HepG2 (cell line): ENCODE results near the gene DARS2. TPM values are rescaled to one million over a fixed set of nuclear protein-coding genes. Genes with fewer than 3 reads are reported as not detected.

Experiments used
- ARID2 ChIP-seq: sonication (generic); formaldehyde crosslinking; IDR thresholded peaks from 2 replicates; pipeline ENCODE4 v1.8.1; 2022; ENCODE audit warnings: mild to moderate bottlenecking, missing genetic modification reagents, borderline replicate concordance
- ATAD3A ChIP-seq: sonication (generic); formaldehyde crosslinking; IDR thresholded peaks from 2 replicates; pipeline ENCODE4 v1.4.0; 2020; ENCODE audit warnings: missing genetic modification reagents
- CBX1 ChIP-seq: IDR thresholded peaks from one replicate; pipeline ENCODE4 v1.6.1; 2016; ENCODE audit warnings: antibody characterized with exemption, low read depth
- CREM ChIP-seq, 2 experiments: sonication (generic) in 1 of 2; formaldehyde crosslinking in 1 of 2; IDR thresholded peaks; 2 replicates each; pipeline versions ENCODE4 v1.4.0 to v1.6.1; 2016 to 2020; ENCODE audit warnings: antibody characterized with exemption in 1 of 2, mild to moderate bottlenecking in 1 of 2, missing genetic modification reagents in 1 of 2
- LCORL ChIP-seq, 2 experiments: fragments of 450-650 bp in 1 of 2; sonication (generic) in 1 of 2; formaldehyde crosslinking in 1 of 2; IDR thresholded peaks; 2 replicates each; pipeline versions ENCODE4 v1.5.0 to v1.6.1; 2017 to 2020; ENCODE audit warnings: antibody characterized with exemption in 1 of 2, missing genetic modification reagents in 1 of 2
- RARG ChIP-seq: sonication (generic); formaldehyde crosslinking; IDR thresholded peaks from 2 replicates; pipeline ENCODE4 v1.4.0; 2020; ENCODE audit warnings: low read depth, mild to moderate bottlenecking, missing genetic modification reagents
- RBM39 ChIP-seq: fragments of 200-400 bp; formaldehyde crosslinking; IDR thresholded peaks from one replicate; pipeline ENCODE4 v1.6.1; 2018; ENCODE audit warnings: antibody characterized with exemption, mild to moderate bottlenecking, low read depth, low read length; ENCODE audit not compliant: poor library complexity, severe bottlenecking
- SP140L ChIP-seq: sonication (generic); formaldehyde crosslinking; IDR thresholded peaks from 2 replicates; pipeline ENCODE4 v1.4.0; 2020; ENCODE audit warnings: missing genetic modification reagents, borderline replicate concordance
- ZNF296 ChIP-seq: sonication (generic); formaldehyde crosslinking; conservative IDR thresholded peaks from 2 replicates; pipeline ENCODE4 v1.5.0; 2020; ENCODE audit warnings: mild to moderate bottlenecking, missing genetic modification reagents
- ZNF44 ChIP-seq: sonication (generic); formaldehyde crosslinking; IDR thresholded peaks from 2 replicates; pipeline ENCODE4 v1.5.1; 2020; ENCODE audit warnings: mild to moderate bottlenecking, missing genetic modification reagents
- polyA plus RNA-seq, 8 experiments: library from polyadenylated mRNA; depleted of rRNA in 3 of 8; stranded (reverse) in 7 of 8; unstranded in 1 of 8; fragments of >200 nt; fragmentation: Illumina TruSeq in 4 of 8; extraction: Trizol in 4 of 8; gene quantifications; 2 replicates each; pipeline versions ENCODE4 v1.2.1 to v1.2.3, GENCODE V29; 2011 to 2016; ENCODE audit warnings: low read depth in 4 of 8, missing spikeins in 1 of 8, mixed read lengths in 1 of 8; ENCODE audit not compliant: insufficient read depth in 1 of 8
- total RNA-seq, 5 experiments: library from RNA; depleted of rRNA; stranded (reverse); fragments of >200 nt; fragmentation: Illumina TruSeq; extraction: Trizol; gene quantifications; 2 replicates each; pipeline ENCODE4 v1.2.3, GENCODE V29; 2016; ENCODE audit warnings: low read depth in 1 of 5
- TF ChIP-seq, protein P1 (sequence below): IDR thresholded peaks from 2 replicates; pipeline ENCODE4 v1.6.1; 2012; ENCODE audit warnings: inconsistent platforms
- TF ChIP-seq, protein P2 (sequence below): sonication (generic); formaldehyde crosslinking; IDR thresholded peaks from 2 replicates; pipeline ENCODE4 v1.5.1; 2020; ENCODE audit warnings: mild to moderate bottlenecking, missing genetic modification reagents, moderate library complexity
- TF ChIP-seq, protein P3 (sequence below), 2 experiments: fragments of 450-650 bp in 1 of 2; sonication (generic) in 1 of 2; formaldehyde crosslinking; IDR thresholded peaks; 2 replicates each; pipeline versions ENCODE4 v1.5.0 to v1.8.0; 2020 to 2022; ENCODE audit warnings: mild to moderate bottlenecking in 1 of 2, missing genetic modification reagents in 1 of 2
- TF ChIP-seq, protein P4 (sequence below): sonication (generic); formaldehyde crosslinking; IDR thresholded peaks from 2 replicates; pipeline ENCODE4 v1.5.0; 2020; ENCODE audit warnings: mild to moderate bottlenecking, missing genetic modification reagents, borderline replicate concordance
- TF ChIP-seq, protein P5 (sequence below): sonication (generic); formaldehyde crosslinking; IDR thresholded peaks from 2 replicates; pipeline ENCODE4 v1.4.0; 2020; ENCODE audit warnings: mild to moderate bottlenecking, missing genetic modification reagents
- TF ChIP-seq, protein P6 (sequence below): sonication (generic); formaldehyde crosslinking; IDR thresholded peaks from 2 replicates; pipeline ENCODE4 v1.4.0; 2020; ENCODE audit warnings: mild to moderate bottlenecking, missing genetic modification reagents

The DARS2 gene
- total and polyA plus RNA-seq, 2 of the 13 experiments (the other 11 are each of a cell fraction or from before 2014, with no cell fraction given), result 17.6 to 27.7 TPM

DNA sequence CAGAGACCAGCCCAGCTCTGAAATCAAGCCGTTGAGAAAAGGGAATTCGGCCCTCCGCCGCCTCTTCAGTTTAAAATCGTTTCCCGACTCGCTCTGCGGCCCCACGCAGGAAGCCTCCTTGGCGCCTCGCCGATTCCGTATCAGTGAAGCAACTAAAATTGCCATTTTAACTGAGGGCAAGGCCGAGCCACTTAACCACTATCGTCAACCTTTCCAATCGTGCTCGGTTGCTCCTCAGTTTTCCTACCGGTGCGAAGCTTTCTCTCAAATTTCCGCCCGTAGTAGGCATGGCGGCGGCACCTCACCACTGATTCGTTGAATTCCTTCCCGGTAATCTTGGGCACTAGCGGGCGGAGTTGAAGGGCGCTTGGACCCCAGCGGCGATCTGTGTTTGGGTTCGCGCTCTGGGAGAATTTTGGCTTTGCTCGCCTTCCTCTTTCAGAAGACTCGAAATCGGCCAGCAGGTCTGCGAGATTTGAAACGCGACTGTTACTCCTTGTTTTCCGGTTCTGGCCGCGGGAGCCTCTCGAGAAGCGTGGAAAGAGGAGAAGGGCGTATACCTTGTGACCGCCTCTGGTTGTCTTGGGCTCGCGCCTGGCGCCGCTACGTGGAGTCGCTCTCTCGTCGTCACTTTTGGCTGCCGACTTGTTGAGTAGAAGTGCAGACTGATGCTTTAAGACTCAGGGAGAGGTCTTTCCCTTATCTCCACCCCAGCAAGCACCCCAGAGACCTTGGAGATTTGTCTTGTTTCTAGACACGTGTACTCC lies at the start of gene DARS2, which contains the start of gene CENPL (continued):
- peak; percentile 19; the same call in 1 of the 2 replicates for TF ChIP-seq ARID2 (CRISPR knock-in tag)
- TF ChIP-seq, protein P1, sequence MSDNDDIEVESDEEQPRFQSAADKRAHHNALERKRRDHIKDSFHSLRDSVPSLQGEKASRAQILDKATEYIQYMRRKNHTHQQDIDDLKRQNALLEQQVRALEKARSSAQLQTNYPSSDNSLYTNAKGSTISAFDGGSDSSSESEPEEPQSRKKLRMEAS, result no peak; the same call in 1 of the 2 replicates
- TF ChIP-seq, protein P2, sequence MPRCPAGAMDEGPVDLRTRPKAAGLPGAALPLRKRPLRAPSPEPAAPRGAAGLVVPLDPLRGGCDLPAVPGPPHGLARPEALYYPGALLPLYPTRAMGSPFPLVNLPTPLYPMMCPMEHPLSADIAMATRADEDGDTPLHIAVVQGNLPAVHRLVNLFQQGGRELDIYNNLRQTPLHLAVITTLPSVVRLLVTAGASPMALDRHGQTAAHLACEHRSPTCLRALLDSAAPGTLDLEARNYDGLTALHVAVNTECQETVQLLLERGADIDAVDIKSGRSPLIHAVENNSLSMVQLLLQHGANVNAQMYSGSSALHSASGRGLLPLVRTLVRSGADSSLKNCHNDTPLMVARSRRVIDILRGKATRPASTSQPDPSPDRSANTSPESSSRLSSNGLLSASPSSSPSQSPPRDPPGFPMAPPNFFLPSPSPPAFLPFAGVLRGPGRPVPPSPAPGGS (CRISPR knock-in tag), result peak; percentile 21; the same call in 1 of the 2 replicates
- TF ChIP-seq, protein P3, sequence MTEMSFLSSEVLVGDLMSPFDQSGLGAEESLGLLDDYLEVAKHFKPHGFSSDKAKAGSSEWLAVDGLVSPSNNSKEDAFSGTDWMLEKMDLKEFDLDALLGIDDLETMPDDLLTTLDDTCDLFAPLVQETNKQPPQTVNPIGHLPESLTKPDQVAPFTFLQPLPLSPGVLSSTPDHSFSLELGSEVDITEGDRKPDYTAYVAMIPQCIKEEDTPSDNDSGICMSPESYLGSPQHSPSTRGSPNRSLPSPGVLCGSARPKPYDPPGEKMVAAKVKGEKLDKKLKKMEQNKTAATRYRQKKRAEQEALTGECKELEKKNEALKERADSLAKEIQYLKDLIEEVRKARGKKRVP (CRISPR knock-in tag; IDR thresholded peaks at IDR 0.05), result peak in 1 of 2 experiments; percentile 68; a peak in 2 of 4 replicates
- TF ChIP-seq CBX1, result no peak
- peak; percentile 87 for TF ChIP-seq RBM39
- TF ChIP-seq CREM (IDR thresholded peaks at IDR 0.05), result peak; percentile 93
- TF ChIP-seq CREM (CRISPR knock-in tag; IDR thresholded peaks at IDR 0.05), result no peak
- TF ChIP-seq, protein P4, sequence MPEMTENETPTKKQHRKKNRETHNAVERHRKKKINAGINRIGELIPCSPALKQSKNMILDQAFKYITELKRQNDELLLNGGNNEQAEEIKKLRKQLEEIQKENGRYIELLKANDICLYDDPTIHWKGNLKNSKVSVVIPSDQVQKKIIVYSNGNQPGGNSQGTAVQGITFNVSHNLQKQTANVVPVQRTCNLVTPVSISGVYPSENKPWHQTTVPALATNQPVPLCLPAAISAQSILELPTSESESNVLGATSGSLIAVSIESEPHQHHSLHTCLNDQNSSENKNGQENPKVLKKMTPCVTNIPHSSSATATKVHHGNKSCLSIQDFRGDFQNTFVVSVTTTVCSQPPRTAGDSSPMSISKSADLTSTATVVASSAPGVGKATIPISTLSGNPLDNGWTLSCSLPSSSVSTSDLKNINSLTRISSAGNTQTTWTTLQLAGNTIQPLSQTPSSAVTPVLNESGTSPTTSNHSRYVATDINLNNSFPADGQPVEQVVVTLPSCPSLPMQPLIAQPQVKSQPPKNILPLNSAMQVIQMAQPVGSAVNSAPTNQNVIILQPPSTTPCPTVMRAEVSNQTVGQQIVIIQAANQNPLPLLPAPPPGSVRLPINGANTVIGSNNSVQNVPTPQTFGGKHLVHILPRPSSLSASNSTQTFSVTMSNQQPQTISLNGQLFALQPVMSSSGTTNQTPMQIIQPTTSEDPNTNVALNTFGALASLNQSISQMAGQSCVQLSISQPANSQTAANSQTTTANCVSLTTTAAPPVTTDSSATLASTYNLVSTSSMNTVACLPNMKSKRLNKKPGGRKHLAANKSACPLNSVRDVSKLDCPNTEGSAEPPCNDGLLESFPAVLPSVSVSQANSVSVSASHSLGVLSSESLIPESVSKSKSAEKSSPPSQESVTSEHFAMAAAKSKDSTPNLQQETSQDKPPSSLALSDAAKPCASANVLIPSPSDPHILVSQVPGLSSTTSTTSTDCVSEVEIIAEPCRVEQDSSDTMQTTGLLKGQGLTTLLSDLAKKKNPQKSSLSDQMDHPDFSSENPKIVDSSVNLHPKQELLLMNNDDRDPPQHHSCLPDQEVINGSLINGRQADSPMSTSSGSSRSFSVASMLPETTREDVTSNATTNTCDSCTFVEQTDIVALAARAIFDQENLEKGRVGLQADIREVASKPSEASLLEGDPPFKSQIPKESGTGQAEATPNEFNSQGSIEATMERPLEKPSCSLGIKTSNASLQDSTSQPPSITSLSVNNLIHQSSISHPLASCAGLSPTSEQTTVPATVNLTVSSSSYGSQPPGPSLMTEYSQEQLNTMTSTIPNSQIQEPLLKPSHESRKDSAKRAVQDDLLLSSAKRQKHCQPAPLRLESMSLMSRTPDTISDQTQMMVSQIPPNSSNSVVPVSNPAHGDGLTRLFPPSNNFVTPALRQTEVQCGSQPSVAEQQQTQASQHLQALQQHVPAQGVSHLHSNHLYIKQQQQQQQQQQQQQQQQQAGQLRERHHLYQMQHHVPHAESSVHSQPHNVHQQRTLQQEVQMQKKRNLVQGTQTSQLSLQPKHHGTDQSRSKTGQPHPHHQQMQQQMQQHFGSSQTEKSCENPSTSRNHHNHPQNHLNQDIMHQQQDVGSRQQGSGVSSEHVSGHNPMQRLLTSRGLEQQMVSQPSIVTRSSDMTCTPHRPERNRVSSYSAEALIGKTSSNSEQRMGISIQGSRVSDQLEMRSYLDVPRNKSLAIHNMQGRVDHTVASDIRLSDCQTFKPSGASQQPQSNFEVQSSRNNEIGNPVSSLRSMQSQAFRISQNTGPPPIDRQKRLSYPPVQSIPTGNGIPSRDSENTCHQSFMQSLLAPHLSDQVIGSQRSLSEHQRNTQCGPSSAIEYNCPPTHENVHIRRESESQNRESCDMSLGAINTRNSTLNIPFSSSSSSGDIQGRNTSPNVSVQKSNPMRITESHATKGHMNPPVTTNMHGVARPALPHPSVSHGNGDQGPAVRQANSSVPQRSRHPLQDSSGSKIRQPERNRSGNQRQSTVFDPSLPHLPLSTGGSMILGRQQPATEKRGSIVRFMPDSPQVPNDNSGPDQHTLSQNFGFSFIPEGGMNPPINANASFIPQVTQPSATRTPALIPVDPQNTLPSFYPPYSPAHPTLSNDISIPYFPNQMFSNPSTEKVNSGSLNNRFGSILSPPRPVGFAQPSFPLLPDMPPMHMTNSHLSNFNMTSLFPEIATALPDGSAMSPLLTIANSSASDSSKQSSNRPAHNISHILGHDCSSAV, result no peak
- no peak for TF ChIP-seq ZNF44 (CRISPR knock-in tag)
- TF ChIP-seq RARG (CRISPR knock-in tag), result no peak
- no peak for TF ChIP-seq SP140L (CRISPR knock-in tag)
- no peak for TF ChIP-seq ZNF296 (CRISPR knock-in tag)
- TF ChIP-seq ATAD3A (CRISPR knock-in tag), result no peak
- no peak for TF ChIP-seq LCORL (IDR thresholded peaks at IDR 0.05)
- peak; percentile 55; the same call in 1 of the 2 replicates for TF ChIP-seq LCORL (CRISPR knock-in tag; IDR thresholded peaks at IDR 0.05)
- TF ChIP-seq, protein P5, sequence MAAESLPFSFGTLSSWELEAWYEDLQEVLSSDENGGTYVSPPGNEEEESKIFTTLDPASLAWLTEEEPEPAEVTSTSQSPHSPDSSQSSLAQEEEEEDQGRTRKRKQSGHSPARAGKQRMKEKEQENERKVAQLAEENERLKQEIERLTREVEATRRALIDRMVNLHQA (CRISPR knock-in tag), result no peak
- TF ChIP-seq, protein P6, sequence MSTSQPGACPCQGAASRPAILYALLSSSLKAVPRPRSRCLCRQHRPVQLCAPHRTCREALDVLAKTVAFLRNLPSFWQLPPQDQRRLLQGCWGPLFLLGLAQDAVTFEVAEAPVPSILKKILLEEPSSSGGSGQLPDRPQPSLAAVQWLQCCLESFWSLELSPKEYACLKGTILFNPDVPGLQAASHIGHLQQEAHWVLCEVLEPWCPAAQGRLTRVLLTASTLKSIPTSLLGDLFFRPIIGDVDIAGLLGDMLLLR (CRISPR knock-in tag), result peak; percentile 17; the same call in 1 of the 2 replicates
